ENCODE measurements around the gene NSUN2.
"Not testable (repeated sequence)": the region's sequence is repeated elsewhere in the genome, so short reads cannot be mapped to it uniquely, and the experiment has no call there.

NSUN2 gene

GRCh38 chr5:6574111-6574510 lies 58.7 kb downstream of the NSUN2 start:
- Mint-ChIP-seq H3K36me3 (ENCODE audit: low read depth) (no peaks in the 10 kb centered on the region), H3K27me3 (peaks cover 31% of the 10 kb centered on the region), H3K27ac (no peak overlapping the region), H3K4me1 (ENCODE audit: low read depth) (no peaks in the 10 kb centered on the region), H3K4me3 (no peak overlapping the region), H3K9me3 (no peaks in the 10 kb centered on the region)
- no peak for DNase-seq

GRCh38 chr5:6573651-6574101 lies 59.2 kb downstream of the NSUN2 start:
- DNase-seq = no peak
- Mint-ChIP-seq H3K27me3 (peaks cover 28% of the 10 kb centered on the region), H3K4me3 (no peak overlapping the region), H3K27ac (no peak overlapping the region), H3K36me3 (ENCODE audit: low read depth) (no peaks in the 10 kb centered on the region), H3K4me1 (ENCODE audit: low read depth) (no peaks in the 10 kb centered on the region), H3K9me3 (no peaks in the 10 kb centered on the region)

GRCh38 chr5:6572825-6573380 lies 59.9 kb downstream of the NSUN2 start:
- no peaks in the 10 kb centered on the region for H3K9me3 Mint-ChIP-seq
- H3K4me1 Mint-ChIP-seq (ENCODE audit: low read depth) = no peaks in the 10 kb centered on the region
- H3K27ac Mint-ChIP-seq = no peak overlapping the region
- H3K27me3 Mint-ChIP-seq = peaks cover 29% of the 10 kb centered on the region
- no peaks in the 10 kb centered on the region for H3K36me3 Mint-ChIP-seq (ENCODE audit: low read depth)
- DNase-seq = no peak
- no peak overlapping the region for H3K4me3 Mint-ChIP-seq

GRCh38 chr5:6572086-6572824 lies 60.6 kb downstream of the NSUN2 start:
- Mint-ChIP-seq H3K9me3 (no peaks in the 10 kb centered on the region), H3K4me1 (ENCODE audit: low read depth) (no peaks in the 10 kb centered on the region), H3K27ac (no peak overlapping the region), H3K36me3 (ENCODE audit: low read depth) (no peaks in the 10 kb centered on the region), H3K4me3 (no peak overlapping the region), H3K27me3 (peaks cover 24% of the 10 kb centered on the region)
- no peak for DNase-seq

- DNase-seq; H3K4me3 Mint-ChIP-seq; H3K36me3 Mint-ChIP-seq (ENCODE audit: low read depth); H3K4me1 Mint-ChIP-seq (ENCODE audit: low read depth); H3K9me3 Mint-ChIP-seq; H3K27ac Mint-ChIP-seq: not testable (repeated sequence)
- peaks cover 25% of the 10 kb centered on the region for H3K27me3 Mint-ChIP-seq
Observed at GRCh38 chr5:6571607-6572006, 61.2 kb downstream of the NSUN2 start.

GRCh38 chr5:6570530-6570929 lies 62.3 kb downstream of the NSUN2 start:
- no peak for DNase-seq
- Mint-ChIP-seq H3K4me1 (ENCODE audit: low read depth) (no peaks in the 10 kb centered on the region), H3K36me3 (ENCODE audit: low read depth) (no peaks in the 10 kb centered on the region), H3K27me3 (peaks cover 27% of the 10 kb centered on the region), H3K27ac (no peak overlapping the region), H3K4me3 (no peak overlapping the region), H3K9me3 (no peaks in the 10 kb centered on the region)

GRCh38 chr5:6568889-6569288 lies 64.0 kb downstream of the NSUN2 start:
- Mint-ChIP-seq H3K27me3 (peaks cover 30% of the 10 kb centered on the region), H3K27ac (no peak overlapping the region), H3K36me3 (ENCODE audit: low read depth) (no peaks in the 10 kb centered on the region), H3K4me3 (no peak overlapping the region), H3K9me3 (no peaks in the 10 kb centered on the region), H3K4me1 (ENCODE audit: low read depth) (no peaks in the 10 kb centered on the region)
- no peak for DNase-seq

- no peak for DNase-seq
- no peak overlapping the region for H3K4me3 Mint-ChIP-seq
- no peaks in the 10 kb centered on the region for H3K4me1 Mint-ChIP-seq (ENCODE audit: low read depth)
- peaks cover 30% of the 10 kb centered on the region for H3K27me3 Mint-ChIP-seq
- no peak overlapping the region for H3K27ac Mint-ChIP-seq
- no peaks in the 10 kb centered on the region for H3K36me3 Mint-ChIP-seq (ENCODE audit: low read depth)
- no peaks in the 10 kb centered on the region for H3K9me3 Mint-ChIP-seq
Observed at GRCh38 chr5:6568383-6568782, 64.5 kb downstream of the NSUN2 start.

GRCh38 chr5:6567835-6568234 lies 65.0 kb downstream of the NSUN2 start:
- no peak for DNase-seq
- H3K4me1 Mint-ChIP-seq (ENCODE audit: low read depth) = no peaks in the 10 kb centered on the region
- peaks cover 30% of the 10 kb centered on the region for H3K27me3 Mint-ChIP-seq
- H3K27ac Mint-ChIP-seq = no peak overlapping the region
- no peaks in the 10 kb centered on the region for H3K9me3 Mint-ChIP-seq
- H3K4me3 Mint-ChIP-seq = no peak overlapping the region
- H3K36me3 Mint-ChIP-seq (ENCODE audit: low read depth) = no peaks in the 10 kb centered on the region

GRCh38 chr5:6567068-6567467 lies 65.8 kb downstream of the NSUN2 start:
- H3K36me3 Mint-ChIP-seq (ENCODE audit: low read depth) = no peaks in the 10 kb centered on the region
- H3K4me3 Mint-ChIP-seq = no peak overlapping the region
- H3K27me3 Mint-ChIP-seq = peaks cover 30% of the 10 kb centered on the region
- DNase-seq = no peak
- no peaks in the 10 kb centered on the region for H3K4me1 Mint-ChIP-seq (ENCODE audit: low read depth)
- no peak overlapping the region for H3K27ac Mint-ChIP-seq
- H3K9me3 Mint-ChIP-seq = no peaks in the 10 kb centered on the region

GRCh38 chr5:6565492-6565891 lies 67.4 kb downstream of the NSUN2 start:
- H3K4me3 Mint-ChIP-seq = no peak overlapping the region
- no peak for DNase-seq
- H3K36me3 Mint-ChIP-seq (ENCODE audit: low read depth) = no peaks in the 10 kb centered on the region
- no peaks in the 10 kb centered on the region for H3K9me3 Mint-ChIP-seq
- H3K4me1 Mint-ChIP-seq (ENCODE audit: low read depth) = no peaks in the 10 kb centered on the region
- H3K27me3 Mint-ChIP-seq = peaks cover 30% of the 10 kb centered on the region
- H3K27ac Mint-ChIP-seq = no peak overlapping the region

GRCh38 chr5:6557807-6558575 lies 74.9 kb downstream of the NSUN2 start:
- no peaks in the 10 kb centered on the region for H3K36me3 Mint-ChIP-seq (ENCODE audit: low read depth)
- peaks cover 19% of the 10 kb centered on the region for H3K27me3 Mint-ChIP-seq
- DNase-seq = no peak
- peaks cover 2% of the 10 kb centered on the region for H3K4me1 Mint-ChIP-seq (ENCODE audit: low read depth)
- H3K4me3 Mint-ChIP-seq = no peak overlapping the region
- H3K27ac Mint-ChIP-seq = no peak overlapping the region
- no peaks in the 10 kb centered on the region for H3K9me3 Mint-ChIP-seq

- H3K36me3 Mint-ChIP-seq (ENCODE audit: low read depth) = no peaks in the 10 kb centered on the region
- peaks cover 23% of the 10 kb centered on the region for H3K27me3 Mint-ChIP-seq
- H3K27ac Mint-ChIP-seq = no peak overlapping the region
- DNase-seq = no peak
- H3K4me3 Mint-ChIP-seq = no peak overlapping the region
- no peaks in the 10 kb centered on the region for H3K9me3 Mint-ChIP-seq
- H3K4me1 Mint-ChIP-seq (ENCODE audit: low read depth) = peaks cover 2% of the 10 kb centered on the region
Observed at GRCh38 chr5:6556802-6557102, 76.1 kb downstream of the NSUN2 start.

- H3K4me3 Mint-ChIP-seq = no peak overlapping the region
- DNase-seq = no peak
- H3K27ac Mint-ChIP-seq = no peak overlapping the region
- no peaks in the 10 kb centered on the region for H3K9me3 Mint-ChIP-seq
- H3K4me1 Mint-ChIP-seq (ENCODE audit: low read depth) = peaks cover 2% of the 10 kb centered on the region
- H3K27me3 Mint-ChIP-seq = peaks cover 23% of the 10 kb centered on the region
- no peaks in the 10 kb centered on the region for H3K36me3 Mint-ChIP-seq (ENCODE audit: low read depth)
Observed at GRCh38 chr5:6556089-6556801, 76.6 kb downstream of the NSUN2 start.

- no peak overlapping the region for H3K27ac Mint-ChIP-seq
- no peak for DNase-seq
- H3K9me3 Mint-ChIP-seq = no peaks in the 10 kb centered on the region
- peaks cover 2% of the 10 kb centered on the region for H3K4me1 Mint-ChIP-seq (ENCODE audit: low read depth)
- H3K27me3 Mint-ChIP-seq = peaks cover 25% of the 10 kb centered on the region
- H3K36me3 Mint-ChIP-seq (ENCODE audit: low read depth) = no peaks in the 10 kb centered on the region
- no peak overlapping the region for H3K4me3 Mint-ChIP-seq
Observed at GRCh38 chr5:6554812-6555211, 78.0 kb downstream of the NSUN2 start.
